ENCODE data around the gene PCMT1.
"Not testable (repeated sequence)": the region's sequence is repeated elsewhere in the genome, so short reads cannot be mapped to it uniquely, and the experiment has no call there.

PCMT1 gene

GRCh38 chr6:149749594-149750135, at the start of gene PCMT1:
TSS of gene PCMT1 (plus strand) at chr6:149749741. CDS start at chr6:149749902, 161 bp downstream.
- peak; percentile 75 to 90 for DNase-seq (ENCODE audit: low read depth in 1 of 2, low spot score in 1 of 2)

GRCh38 chr6:149701714-149702113, 47.8 kb upstream of the PCMT1 start:
- DNase-seq (ENCODE audit: low read depth in 1 of 2, low spot score in 1 of 2): no peak

GRCh38 chr6:149711711-149712110, 37.8 kb upstream of the PCMT1 start:
- DNase-seq (ENCODE audit: low read depth in 1 of 2, low spot score in 1 of 2): no peak

GRCh38 chr6:149714442-149714841, 35.1 kb upstream of the PCMT1 start:
- no peak for DNase-seq (ENCODE audit: low read depth in 1 of 2, low spot score in 1 of 2)

GRCh38 chr6:149716181-149716963, 33.2 kb upstream of the PCMT1 start:
- no peak for DNase-seq (ENCODE audit: low read depth in 1 of 2, low spot score in 1 of 2)

DNA sequence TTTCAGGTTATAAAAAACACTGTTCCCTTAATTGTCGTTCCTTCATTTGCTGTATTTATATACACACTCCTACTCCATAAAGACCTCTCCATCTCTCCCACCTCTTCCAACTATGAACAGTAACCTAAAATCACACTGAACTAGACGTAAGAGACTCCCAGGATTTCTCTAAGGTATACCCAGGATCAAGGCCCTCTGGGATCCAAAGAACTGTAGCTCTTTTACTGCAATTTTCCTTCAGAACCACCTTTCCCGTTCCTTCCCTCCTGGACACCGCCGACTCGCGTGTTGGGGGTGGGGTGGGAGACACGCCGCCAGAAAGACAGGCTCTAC, 32.3 kb upstream of the PCMT1 start:
- DNase-seq (ENCODE audit: low read depth in 1 of 2, low spot score in 1 of 2): no peak

DNA sequence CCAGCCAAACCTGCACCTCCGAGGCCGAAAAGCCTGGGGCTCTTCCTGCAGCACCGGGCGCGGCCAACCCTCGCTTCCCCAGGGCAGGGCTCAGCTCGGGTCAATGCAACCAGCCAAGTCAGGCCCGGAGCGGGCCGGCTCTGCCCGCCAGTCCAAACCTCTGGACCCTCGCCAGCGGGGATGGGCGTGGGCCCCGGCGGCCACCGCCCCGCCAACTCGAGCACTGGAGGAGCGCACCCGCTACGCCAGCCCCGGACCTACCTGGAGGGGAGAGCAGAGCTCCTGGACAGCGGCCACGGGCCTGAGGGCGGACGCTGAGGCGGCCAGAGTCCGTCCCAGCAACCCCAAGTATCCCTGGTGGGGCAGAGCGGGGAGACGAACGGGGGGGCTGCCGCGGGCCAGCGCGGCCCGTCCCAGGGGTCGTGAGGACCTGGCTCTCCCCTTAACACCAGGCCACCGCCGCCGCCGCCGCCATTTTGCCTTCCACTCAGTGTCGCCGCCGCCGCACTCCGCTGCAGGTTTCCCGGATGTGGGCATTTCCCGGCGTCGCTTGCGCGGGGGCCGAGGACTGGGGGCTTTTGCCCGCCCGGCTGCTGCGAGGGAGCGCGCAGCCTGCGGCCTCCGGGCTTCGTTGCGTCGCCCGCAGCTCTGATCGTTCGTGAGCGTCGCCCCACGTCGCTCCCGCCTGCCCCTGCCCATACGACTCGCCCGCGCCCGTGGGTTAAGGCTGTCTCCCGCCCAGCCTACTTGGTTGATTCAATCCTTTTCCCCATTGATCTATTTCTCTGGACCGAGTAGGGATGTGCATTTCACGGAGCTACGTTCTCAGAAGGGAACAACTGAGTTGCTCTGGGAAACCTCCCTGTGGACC, 31.7 kb upstream of the PCMT1 start, which contains the start of gene LATS1:
Gene LATS1 (minus strand): TSS at position 514 of the 871 bp plus-strand sequence. CDS start 15,975 bp downstream, outside the sequence.
- peak; percentile 87 to 90 for DNase-seq (ENCODE audit: low read depth in 1 of 2, low spot score in 1 of 2)

GRCh38 chr6:149719531-149719930, 30.0 kb upstream of the PCMT1 start:
- no peak for DNase-seq (ENCODE audit: low read depth in 1 of 2, low spot score in 1 of 2)

DNA sequence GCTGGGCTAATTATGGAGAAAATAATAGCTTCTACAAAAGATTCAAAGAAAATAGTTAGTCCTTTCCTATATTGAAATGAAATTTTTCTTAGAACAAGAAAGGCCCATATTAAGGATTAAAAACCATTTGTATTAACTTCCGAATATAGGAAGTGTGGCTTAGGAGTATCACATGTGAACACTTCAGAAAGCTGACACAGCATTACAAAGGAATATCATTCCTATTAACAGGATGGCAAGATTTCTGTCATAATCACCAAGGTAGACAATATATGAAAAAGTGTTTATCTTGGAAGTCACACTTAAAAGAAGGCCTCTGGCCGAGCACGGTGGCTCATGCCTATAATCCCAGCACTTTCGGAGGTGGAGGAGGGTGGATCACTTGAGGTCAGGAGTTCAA, 26.3 kb upstream of the PCMT1 start:
- DNase-seq (ENCODE audit: low read depth in 1 of 2, low spot score in 1 of 2): no peak

GRCh38 chr6:149723771-149724417, 25.6 kb upstream of the PCMT1 start:
- DNase-seq (ENCODE audit: low read depth in 1 of 2, low spot score in 1 of 2): no peak

- no peak for DNase-seq (ENCODE audit: low read depth in 1 of 2, low spot score in 1 of 2)
Measured at GRCh38 chr6:149725785-149726184, 23.8 kb upstream of the PCMT1 start.

- DNase-seq (ENCODE audit: low read depth in 1 of 2, low spot score in 1 of 2): no peak
Measured at GRCh38 chr6:149727793-149728498, 21.6 kb upstream of the PCMT1 start.

DNA sequence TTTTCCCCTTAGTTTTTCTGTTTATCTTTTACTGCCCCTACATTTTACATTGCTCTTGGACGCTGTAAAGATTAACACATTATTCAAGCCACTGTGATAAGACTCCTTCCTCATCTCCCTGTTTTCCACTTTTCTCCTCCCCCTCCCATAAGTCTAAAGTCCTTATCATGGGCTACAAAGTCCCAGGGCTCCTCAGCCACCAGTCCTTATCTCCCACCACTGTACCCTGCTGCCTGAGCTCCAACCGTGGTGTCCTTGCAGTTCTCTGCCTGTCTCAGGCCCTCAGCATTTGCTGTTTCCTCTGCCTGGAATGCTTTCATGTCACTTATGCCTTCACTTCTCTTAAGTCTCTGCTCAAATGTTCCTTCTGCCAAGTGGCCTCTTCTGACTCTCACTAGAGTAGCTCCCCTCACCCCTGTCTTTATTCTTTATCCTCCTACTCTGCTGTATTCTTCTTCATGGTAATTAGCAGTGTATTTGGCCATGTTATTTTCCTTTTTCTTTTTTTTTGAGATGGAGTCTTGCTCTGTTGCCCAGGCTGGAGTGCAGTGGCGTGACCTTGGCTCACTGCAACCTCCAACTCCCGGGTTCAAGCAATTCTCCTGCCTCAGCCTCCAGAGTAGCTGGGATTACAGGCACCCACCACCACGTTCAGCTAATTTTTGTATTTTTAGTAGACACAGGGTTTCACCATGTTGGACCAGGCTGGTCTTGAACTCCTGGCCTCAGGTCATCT, 20.9 kb upstream of the PCMT1 start:
- no peak for DNase-seq (ENCODE audit: low read depth in 1 of 2, low spot score in 1 of 2)

- DNase-seq (ENCODE audit: low read depth in 1 of 2, low spot score in 1 of 2): no peak
Measured at GRCh38 chr6:149729824-149730223, 19.7 kb upstream of the PCMT1 start.

DNA sequence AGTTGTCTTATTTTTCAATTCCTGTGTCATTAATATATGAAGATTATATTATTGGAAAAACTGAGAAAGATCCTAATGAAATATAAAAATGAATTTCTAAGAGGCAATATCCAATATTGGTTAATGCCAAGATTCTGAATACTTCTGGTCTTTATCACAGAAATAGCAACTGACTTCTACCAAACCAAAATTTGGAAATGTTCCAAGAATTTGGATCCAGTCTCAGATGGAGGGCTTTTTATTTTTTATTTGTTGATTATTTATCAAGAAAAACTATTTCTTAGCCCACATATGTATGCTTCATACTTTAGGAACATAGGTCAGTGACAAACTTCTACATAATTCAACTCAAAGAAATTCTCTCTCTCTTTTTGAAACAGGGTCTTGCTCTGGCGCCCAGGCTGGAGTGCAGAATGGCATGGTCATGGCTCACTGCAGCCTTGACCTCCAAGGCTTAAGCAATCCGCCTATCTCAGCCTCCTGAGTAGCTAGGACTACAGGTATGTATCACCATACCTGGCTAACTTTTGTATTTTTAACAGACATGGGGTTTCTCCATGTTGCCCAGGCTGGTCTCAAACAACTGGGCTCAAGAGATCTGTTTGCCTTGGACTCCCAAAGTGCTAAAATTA, 16.3 kb upstream of the PCMT1 start:
- no peak for DNase-seq (ENCODE audit: low read depth in 1 of 2, low spot score in 1 of 2)

- DNase-seq (ENCODE audit: low read depth in 1 of 2, low spot score in 1 of 2): no peak
Measured at GRCh38 chr6:149734915-149735314, 14.6 kb upstream of the PCMT1 start.

DNA sequence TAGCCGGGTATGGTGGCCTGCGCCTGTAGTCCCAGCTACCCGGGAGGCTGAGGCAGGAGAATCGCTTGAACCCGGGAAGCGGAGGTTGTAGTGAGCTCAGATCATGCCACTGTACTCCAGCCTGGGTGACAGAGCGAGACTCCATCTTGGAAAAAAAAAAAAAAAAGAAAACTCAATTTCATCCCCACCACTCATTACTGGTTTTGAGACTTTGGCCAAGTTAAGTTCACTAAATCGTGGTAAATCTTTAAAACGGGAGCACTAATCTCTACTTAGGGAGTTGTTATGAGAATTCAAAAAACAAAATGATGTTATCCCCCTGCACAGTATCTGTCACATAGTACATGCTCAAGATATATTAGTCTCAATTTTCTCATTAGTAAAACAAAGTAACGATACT, 4.3 kb upstream of the PCMT1 start:
- DNase-seq (ENCODE audit: low read depth in 1 of 2, low spot score in 1 of 2): not testable (repeated sequence)

DNA sequence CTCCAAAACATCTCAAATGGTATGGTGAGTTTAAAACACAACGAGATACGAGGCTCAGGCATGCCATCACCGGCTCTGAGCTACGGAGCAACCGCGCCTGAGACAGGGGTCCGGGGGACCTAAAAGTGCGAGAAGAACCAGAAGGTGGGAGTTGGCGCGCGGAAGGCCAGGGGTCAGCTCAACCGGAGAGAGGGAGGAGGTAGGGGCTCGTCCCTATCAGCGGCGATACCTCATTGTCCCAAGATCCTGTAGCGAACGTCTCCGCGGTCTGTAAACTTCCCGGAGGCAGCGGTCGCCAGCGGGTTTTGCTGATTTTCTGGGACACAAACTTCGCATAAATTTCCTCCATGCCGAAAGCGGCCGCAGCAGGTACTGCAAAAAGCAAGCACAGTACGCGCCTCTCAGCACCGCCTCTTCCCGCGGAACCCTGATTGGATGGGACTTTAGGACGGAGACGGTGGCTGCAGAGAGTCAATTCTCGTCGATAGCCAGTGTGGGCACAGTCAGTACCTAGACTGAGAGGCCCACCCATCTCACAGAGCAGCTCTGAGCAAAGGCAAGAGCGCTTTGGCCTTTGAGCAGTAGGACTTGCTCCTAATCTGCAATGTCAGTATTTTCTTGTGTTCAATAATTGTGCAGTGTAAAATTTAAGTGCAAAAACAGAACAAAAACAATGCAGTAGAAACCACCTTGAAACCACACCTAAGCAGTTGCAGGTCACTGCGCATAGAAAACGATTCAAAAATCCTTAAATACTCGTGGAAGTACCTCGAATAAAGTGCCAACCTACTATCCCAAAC, 3.2 kb upstream of the PCMT1 start, which contains the start of gene NUP43:
Gene NUP43 (minus strand): TSS at position 383 of the 800 bp plus-strand sequence. CDS start 34 bp downstream, at position 349.
- peak; percentile 85 to 91 for DNase-seq (ENCODE audit: low read depth in 1 of 2, low spot score in 1 of 2)

All from activated T-helper 1 cell treated with anti-CD3 and anti-CD28 coated beads, Interleukin-2, amount 50 U/mL, for 16 hours (primary cell).